Mesenteric fat pad (tissue), 1 donor: ENCODE measurements around the gene ABCC2. TPM values are rescaled to one million over a fixed set of nuclear protein-coding genes. Genes with fewer than 3 reads are reported as not detected.

Experiments
- DNase-seq: peaks from one replicate; pipeline ENCODE4 v3.0.0-alpha.2; 2020; ENCODE audit warnings: low spot score
- total RNA-seq: library from RNA; stranded (reverse); fragmentation: NEBNext Ultra II Directional; extraction: Animal tissue kit (Norgen Biotek cat#: 25700); gene quantifications from one replicate; pipeline ENCODE4 v1.2.1, GENCODE V29; 2021
- donor health status: DM: yes; HTN: yes; CAD: no.

The ABCC2 gene
- total RNA-seq, 1 donor from 2014 or later: 2.8 TPM

DNA sequence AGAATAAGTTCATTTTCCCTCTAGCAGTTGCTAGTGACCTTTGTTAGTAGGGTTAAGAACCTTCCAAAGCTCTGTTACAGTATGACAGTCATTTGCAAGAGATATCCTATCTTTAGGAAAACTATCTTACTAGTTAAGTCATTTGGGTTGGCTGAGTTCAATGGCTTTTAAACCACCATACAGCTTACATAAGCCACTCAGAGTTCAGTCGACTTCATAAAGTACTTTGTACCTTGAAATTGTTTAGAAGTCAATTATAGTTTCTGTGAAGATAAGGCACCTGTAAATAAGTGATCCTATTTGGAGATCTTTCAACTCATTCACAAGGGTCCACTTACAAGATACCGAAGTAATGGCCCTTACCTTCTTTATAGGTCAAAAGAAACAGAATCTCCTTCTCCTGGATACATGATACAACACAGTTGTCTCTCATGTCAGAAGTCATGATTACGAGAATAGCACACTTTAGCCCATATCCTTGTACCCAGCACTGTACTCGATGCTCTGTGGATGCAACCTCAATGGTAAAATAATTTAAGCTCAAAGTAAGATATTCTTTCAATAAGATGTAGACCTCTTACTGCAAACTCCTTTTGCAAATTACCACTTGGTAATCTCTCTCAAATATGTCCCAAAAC is 11.9 kb upstream of the ABCC2 start:
- DNase-seq: no peak

DNA sequence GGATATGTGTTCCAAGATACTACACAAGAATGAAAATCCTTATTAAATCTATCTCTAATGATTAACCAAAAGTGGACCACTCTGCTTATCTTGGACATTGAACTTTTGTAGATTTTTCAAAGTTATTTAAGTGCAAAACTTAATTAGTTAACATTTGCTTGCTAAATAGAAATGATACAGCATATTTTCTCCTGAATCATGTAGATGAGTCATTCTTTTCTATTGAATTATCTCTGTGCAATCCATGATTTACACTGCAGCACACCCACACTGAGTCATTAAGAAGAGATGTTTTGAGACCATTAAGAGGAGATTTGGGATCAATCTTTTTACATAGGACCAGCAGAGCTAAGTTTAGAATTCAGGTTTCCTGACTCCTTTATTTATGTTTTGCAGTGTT is 6.6 kb upstream of the ABCC2 start:
- no peak for DNase-seq

GRCh38 chr10:99777918-99778714 is 4.3 kb upstream of the ABCC2 start:
- no peak for DNase-seq

- DNase-seq: no peak
These were observed 3.1 kb upstream of the ABCC2 start for GRCh38 chr10:99779335-99779734.

DNA sequence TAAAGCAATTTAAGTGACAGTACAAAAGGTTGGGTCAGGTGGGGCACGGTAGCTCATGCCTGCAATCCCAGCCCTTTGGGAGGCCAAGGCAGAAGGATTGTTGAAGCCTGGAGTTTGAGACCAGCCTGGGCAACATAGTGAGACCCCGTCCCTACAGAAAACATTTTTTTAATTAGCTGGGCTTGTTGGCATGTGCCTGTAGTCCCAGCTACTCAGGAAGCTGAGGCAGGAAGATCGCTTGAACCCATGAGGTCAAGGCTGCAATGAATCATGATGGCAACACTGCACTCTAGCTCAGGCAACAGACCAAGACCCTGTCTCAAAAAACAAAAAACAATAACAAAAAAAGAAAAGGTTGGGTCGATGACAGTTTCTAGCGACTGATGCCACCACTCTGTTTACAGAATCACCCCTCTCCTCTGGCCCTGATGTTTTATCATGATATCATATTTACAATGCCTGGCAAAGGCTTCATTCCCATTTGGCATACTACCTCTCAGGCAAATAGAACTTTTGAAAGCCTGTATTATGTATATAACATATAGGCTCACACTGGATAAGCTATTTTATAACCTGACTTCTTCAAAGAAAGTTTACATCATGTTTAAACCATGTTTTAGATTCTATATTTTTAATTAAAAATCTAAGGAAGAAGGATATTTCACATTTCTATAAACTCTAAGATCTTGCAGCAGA is 558 bp upstream of the ABCC2 start:
- DNase-seq: no peak

DNA sequence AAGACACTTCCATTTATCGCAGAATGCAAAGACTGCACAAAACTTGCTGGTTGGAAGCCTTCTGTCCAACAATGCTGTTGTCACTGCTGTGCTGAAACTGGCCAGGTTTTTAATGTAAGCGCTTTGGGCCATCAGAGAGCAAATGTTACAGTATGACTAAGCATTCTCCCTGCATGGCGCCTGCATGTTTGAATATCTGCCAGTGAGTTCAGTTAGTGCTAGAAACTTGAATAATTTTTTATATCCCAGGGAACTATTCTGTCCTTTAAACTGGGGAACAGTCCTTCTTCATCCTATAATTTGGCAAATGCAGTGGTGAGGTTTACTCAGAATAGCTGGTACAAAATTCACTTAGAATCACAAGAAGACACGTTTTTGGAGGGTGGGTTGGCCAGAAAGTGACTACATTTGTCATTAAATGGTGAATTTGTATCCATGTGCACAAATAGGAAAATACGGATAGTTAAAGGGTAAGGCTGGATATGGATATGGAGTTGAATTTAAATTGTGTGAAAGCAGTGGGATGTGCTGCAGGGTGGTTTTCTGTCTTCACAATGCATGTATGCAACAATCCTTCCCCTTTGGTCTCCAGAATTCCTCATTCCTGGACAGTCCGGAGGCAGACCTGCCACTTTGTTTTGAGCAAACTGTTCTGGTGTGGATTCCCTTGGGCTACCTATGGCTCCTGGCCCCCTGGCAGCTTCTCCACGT is 1.7 kb downstream of the ABCC2 start:
- DNase-seq: no peak

- DNase-seq: no peak
These were observed 2.4 kb downstream of the ABCC2 start for GRCh38 chr10:99784727-99785441.

GRCh38 chr10:99785646-99786045 is 3.2 kb downstream of the ABCC2 start:
- DNase-seq: no peak

GRCh38 chr10:99787311-99787710 is 4.9 kb downstream of the ABCC2 start:
- DNase-seq: no peak

DNA sequence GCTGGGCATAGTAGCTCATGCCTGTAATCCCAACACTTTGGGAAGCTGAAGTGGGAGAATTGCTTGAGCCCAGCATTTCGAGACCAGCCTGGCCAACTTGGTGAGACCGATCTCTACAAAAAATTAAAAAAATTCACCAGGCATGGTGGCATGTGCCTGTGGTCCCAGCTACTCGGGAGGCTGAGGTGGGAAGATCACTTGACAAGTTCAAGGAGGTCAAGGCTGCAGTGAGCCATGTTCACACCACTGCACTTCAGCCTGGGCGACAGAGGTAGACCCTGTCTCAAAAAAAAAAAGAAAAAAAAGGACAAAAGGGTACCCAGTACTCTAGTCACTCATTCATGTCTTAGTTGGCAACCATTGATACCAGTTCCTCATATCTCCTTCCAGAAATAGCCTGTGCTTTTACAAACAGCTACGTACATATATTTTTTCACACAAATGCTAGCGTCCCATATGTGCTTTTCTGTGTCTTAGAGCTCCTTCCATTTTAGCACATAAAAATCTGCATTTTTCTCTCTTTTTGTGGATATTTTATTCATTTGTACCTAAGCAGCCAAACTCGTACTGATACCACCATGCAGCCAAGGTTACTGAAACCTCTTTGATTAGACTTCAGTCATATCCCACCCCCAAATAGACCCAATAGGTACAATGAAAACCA is 5.5 kb downstream of the ABCC2 start:
- no peak for DNase-seq

DNA sequence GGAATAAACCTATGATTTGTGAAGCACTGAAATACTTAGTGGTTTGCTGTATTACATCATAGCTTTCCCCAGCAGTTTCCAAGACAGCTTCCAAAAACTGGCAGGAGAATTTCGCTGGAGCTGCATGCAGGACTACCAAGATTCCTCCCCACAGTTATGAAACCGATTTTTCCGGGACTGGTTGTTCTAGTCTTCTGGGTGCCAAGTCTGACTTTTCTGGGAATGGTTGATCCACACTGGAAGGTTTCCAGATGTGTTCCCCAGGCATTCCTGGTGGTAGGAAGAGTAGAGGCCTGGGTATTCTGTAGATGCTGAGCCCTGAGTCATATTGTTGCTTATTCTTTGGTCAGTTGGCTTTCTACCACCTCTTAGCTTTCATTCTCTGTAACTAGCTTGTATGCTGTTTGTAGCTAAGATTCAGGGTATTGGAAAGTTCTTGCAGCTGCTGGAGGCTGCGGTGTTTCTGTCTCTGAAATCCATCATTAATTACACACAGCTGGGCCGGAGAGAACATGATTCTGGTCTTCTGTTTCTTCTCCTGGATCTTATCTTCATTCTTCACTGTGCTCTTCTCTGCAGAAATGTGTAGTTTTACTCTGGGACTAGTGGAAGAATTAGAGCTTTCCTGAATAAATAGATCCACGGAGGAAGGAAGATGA is 6.3 kb downstream of the ABCC2 start:
- no peak for DNase-seq

- DNase-seq: no peak
These were observed 9.4 kb downstream of the ABCC2 start for GRCh38 chr10:99791831-99792230.

GRCh38 chr10:99793819-99794218 is 11.4 kb downstream of the ABCC2 start:
- DNase-seq: no peak

DNA sequence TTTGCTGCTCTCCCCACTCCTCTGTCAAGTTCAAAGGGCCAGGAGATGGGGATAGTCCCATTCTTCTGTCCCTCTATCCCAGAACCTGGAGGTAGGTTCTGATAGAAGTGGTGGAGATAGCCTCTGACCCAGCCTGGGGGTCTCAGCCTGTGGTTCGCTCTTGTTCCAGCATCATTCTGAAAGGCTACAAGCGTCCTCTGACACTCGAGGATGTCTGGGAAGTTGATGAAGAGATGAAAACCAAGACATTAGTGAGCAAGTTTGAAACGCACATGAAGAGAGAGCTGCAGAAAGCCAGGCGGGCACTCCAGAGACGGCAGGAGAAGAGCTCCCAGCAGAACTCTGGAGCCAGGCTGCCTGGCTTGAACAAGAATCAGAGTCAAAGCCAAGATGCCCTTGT is 14.5 kb downstream of the ABCC2 start:
- DNase-seq: no peak

DNA sequence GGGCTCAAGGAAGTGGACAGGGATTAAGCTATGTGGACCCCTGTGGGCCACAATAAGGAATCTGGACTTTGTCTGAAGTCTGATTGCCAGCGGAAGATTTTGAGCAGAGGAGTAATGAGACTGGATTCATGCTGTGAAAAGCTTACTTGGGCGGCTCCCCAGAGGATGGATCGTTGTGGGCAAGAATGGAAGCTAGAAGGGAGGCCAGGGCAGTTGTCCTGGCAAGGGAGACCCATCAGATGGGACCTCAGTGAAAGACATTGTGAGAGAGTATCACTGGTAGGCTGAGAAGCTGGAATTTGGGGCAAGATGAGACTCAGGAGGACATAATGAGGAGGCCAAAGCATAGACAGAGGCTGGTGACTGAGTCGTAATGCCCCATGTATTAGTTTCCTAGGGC is 15.6 kb downstream of the ABCC2 start:
- no peak for DNase-seq

GRCh38 chr10:99798920-99799319 is 16.5 kb downstream of the ABCC2 start:
- DNase-seq: no peak

DNA sequence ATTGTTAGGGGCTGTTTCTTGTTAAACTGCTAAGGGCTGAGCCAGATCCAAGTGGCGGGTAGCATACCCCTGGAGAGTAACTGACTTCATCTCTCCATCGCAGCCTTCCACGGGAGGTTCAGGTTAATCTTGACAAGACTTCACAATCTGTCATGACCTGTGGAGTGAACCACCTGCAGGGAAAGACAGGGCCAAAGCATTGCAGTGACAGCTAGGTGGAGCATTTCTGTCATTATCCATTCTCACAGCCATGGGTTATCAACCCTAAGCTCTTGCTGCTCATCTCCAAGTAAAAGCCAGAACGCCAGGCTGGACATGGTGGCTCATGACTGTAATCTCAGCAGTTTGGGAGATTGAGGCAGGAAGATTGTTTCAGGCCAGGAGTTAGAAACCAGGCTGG is 17.2 kb downstream of the ABCC2 start:
- no peak for DNase-seq

DNA sequence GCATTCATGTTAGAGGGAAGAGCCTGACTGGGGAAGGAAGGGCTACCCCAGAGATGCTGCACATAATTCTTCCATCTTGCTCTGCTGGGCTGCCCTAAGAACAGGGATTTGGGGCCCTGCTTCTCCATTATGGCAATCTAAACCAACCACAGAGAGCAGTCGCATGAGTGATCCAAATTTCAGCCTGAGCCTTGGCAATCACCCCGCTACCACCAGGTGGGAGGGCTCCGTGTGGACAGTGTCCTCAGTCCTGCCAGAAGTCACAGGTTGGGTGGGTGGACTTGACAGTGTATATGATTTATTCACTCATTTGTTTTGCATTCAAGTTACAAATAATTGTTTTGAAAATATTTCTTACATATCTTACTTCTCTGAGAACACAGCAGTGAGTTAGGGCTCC is 22.0 kb downstream of the ABCC2 start:
- DNase-seq: no peak

DNA sequence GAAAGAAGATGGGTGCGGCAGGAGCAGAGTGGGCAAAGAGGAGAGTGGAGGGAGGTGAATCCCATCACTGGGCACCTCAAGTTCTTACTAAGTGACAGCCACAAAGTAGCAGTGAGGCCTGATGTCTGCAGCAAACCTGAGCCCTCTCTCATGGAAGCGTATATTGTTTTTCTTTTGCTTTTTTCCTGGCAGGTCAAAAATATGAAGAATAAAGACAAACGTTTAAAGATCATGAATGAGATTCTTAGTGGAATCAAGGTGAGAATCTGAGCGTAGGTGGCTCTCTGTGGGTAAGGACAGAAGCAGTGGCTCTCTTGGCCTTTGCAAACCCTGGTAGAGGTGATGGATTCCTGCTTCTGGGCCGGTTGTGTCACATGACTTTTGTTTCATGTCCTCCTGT is 22.8 kb downstream of the ABCC2 start:
- no peak for DNase-seq

DNA sequence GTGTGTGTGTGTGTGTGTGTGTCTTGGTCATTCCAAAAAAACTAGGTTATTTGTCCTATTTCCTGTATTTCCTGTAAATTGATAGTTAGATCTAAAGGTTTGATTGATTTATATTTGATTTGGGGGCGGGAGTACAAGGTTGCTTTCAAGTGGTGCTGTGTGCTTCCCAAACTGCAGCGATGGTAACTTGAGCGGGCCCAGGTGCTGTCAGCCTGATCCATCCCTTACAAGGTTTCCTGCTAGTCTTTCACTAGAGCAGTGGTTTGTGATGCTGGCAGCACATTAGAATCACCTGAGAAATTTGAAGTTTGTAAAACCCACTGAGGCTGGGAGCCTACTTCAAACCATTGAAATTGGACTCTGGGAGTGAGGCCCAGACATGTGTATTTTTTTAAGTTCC is 23.7 kb downstream of the ABCC2 start:
- no peak for DNase-seq
